ENCODE data around the gene OSBP2.

DNA sequence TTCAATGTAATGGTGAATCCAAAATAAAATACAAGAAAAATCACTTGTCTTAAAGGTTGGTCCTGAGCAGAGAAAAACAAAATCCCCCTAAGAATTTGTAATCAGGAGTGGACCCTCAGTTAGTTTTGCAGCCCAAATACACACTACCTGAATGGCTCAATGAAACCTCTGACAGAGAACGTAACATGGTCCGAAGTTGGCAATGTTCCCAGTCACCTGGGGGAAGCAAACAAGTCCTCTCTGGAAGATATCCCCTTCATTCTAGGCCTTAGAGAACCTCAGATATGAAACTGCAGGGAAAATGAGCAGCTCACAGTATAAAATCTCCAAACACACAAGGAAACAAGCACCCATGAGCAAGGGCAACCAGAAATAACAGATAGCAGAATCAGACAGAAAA, 215.7 kb downstream of the OSBP2 start:
- TF ChIP-seq, protein P1, sequence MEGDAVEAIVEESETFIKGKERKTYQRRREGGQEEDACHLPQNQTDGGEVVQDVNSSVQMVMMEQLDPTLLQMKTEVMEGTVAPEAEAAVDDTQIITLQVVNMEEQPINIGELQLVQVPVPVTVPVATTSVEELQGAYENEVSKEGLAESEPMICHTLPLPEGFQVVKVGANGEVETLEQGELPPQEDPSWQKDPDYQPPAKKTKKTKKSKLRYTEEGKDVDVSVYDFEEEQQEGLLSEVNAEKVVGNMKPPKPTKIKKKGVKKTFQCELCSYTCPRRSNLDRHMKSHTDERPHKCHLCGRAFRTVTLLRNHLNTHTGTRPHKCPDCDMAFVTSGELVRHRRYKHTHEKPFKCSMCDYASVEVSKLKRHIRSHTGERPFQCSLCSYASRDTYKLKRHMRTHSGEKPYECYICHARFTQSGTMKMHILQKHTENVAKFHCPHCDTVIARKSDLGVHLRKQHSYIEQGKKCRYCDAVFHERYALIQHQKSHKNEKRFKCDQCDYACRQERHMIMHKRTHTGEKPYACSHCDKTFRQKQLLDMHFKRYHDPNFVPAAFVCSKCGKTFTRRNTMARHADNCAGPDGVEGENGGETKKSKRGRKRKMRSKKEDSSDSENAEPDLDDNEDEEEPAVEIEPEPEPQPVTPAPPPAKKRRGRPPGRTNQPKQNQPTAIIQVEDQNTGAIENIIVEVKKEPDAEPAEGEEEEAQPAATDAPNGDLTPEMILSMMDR (IDR thresholded peaks at IDR 0.05; ENCODE audit: low read depth, low read length, poor library complexity, severe bottlenecking), result no peak
- no peak for TF ChIP-seq EZH2phosphoT487 (IDR thresholded peaks at IDR 0.05; ENCODE audit: borderline replicate concordance, low read length)
